CD8-positive, alpha-beta memory T cell (primary cell): ENCODE data around the gene MAGOHB. TPM values are rescaled to one million over a fixed set of nuclear protein-coding genes. Genes with fewer than 3 reads are reported as not detected.
"Not testable (repeated sequence)": the region's sequence is repeated elsewhere in the genome, so short reads cannot be mapped to it uniquely, and the experiment has no call there.

Source experiments
- CTCF ChIA-PET: fragments of 350-600 bp; sonication (Branson Sonifier 250); formaldehyde crosslinking; loops from one replicate; lab custom pipeline; 2021; ENCODE audit warnings: antibody characterized with exemption; lab: Charles Lee
- POLR2A ChIA-PET: fragments of 350-600 bp; sonication (Branson Sonifier 250); formaldehyde crosslinking; loops from one replicate; lab custom pipeline; 2021; ENCODE audit warnings: antibody characterized with exemption; lab: Charles Lee
- DNase-seq, 5 donors: peaks; one replicate each; pipeline versions ENCODE4 v3.0.0 to v3.0.0-alpha.2; 2020 to 2022; ENCODE audit warnings: mixed read lengths in 1 of 5
- H3K27ac ChIP-seq: one replicate; pipeline ENCODE4 v1.7.0; 2013; ENCODE audit warnings: low read depth, mild to moderate bottlenecking, low read length, moderate library complexity
- H3K27me3 ChIP-seq: 2 replicates; pipeline ENCODE4 v1.7.0; 2013; ENCODE audit warnings: low read length, mild to moderate bottlenecking; ENCODE audit not compliant: insufficient read depth, poor library complexity, severe bottlenecking
- H3K36me3 ChIP-seq: 2 replicates; pipeline ENCODE4 v1.7.0; 2013; ENCODE audit warnings: mild to moderate bottlenecking, low read length, moderate library complexity; ENCODE audit not compliant: insufficient read depth
- H3K4me1 ChIP-seq: 2 replicates; pipeline ENCODE4 v1.7.0; 2013; ENCODE audit warnings: mild to moderate bottlenecking, low read length, moderate library complexity; ENCODE audit not compliant: insufficient read depth
- H3K4me3 ChIP-seq: 2 replicates; pipeline ENCODE4 v1.7.0; 2013; ENCODE audit warnings: mild to moderate bottlenecking, low read length
- H3K9me3 ChIP-seq: 2 replicates; pipeline ENCODE4 v1.7.0; 2013; ENCODE audit warnings: mild to moderate bottlenecking, low read length
- H3K27ac Mint-ChIP-seq, 8 donors: one replicate each; pipeline ENCODE4 v1.8.0; 2020 to 2021; ENCODE audit warnings: mixed read lengths in 8 of 8, mild to moderate bottlenecking in 6 of 8, inconsistent platforms in 3 of 8, moderate library complexity in 3 of 8
- H3K27me3 Mint-ChIP-seq, 2 donors: one replicate each; pipeline ENCODE4 v1.8.0; 2020 to 2021; ENCODE audit warnings: mixed read lengths in 2 of 2, mild to moderate bottlenecking in 1 of 2, moderate library complexity in 1 of 2
- H3K36me3 Mint-ChIP-seq, 3 donors: one replicate each; pipeline ENCODE4 v1.8.0; 2020 to 2021; ENCODE audit warnings: mixed read lengths in 3 of 3, inconsistent platforms in 1 of 3, mild to moderate bottlenecking in 1 of 3
- H3K4me1 Mint-ChIP-seq, 3 donors: one replicate each; pipeline ENCODE4 v1.8.0; 2020 to 2021; ENCODE audit warnings: mixed read lengths in 3 of 3, inconsistent platforms in 1 of 3, mild to moderate bottlenecking in 1 of 3
- H3K4me3 Mint-ChIP-seq, 7 donors: one replicate each; pipeline ENCODE4 v1.8.0; 2020 to 2021; ENCODE audit warnings: mixed read lengths in 7 of 7, mild to moderate bottlenecking in 6 of 7, moderate library complexity in 4 of 7, inconsistent platforms in 2 of 7
- H3K9me3 Mint-ChIP-seq, 5 donors: one replicate each; pipeline ENCODE4 v1.8.0; 2020 to 2022; ENCODE audit warnings: mixed read lengths in 5 of 5, mild to moderate bottlenecking in 3 of 5, moderate library complexity in 2 of 5, inconsistent platforms in 1 of 5
- polyA plus RNA-seq: library from polyadenylated mRNA; unstranded; fragments of 300-500 nt; fragmentation: Illumina TruSeq; gene quantifications from one replicate; pipeline ENCODE4 v1.2.3, GENCODE V29; 2021
- total RNA-seq, 2 experiments: library from RNA; stranded (reverse); gene quantifications; one replicate each; pipeline ENCODE4 v1.2.3, GENCODE V29; 2021

The MAGOHB gene
- total and polyA plus RNA-seq, 3 experiments from 2014 or later: 59.0 to 138 (median 130) TPM

DNA sequence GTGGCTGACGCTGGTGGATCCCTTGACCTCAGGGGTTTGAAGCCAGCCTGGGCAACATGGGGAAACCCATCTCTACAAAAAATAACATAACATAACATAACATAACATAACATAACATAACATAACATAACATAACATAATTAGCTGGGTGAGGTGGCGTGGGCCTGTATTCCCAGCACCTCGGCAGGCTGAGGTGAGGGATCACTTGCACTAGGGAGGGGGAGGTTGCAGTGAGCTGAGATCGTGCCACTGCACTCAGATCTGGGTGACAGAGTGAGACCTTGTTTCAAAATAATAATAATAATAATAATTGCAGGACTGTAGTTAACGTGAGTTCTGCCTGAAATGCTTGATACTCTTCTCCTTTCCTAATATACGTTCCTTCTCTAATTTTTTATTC lies 1.3 kb downstream of the MAGOHB start:
- Mint-ChIP-seq H3K4me1 (peaks cover 28 to 56% (median 56%) of the 10 kb centered on the region in 3 donors), H3K4me3 (peak overlapping the region; percentile 95 to 100 (median 99)), H3K36me3 (peaks cover 0 to 47% (median 17%) of the 10 kb centered on the region in 3 donors), H3K27me3 (peaks cover 0 to 4% of the 10 kb centered on the region in 2 donors), H3K9me3 (no peaks in the 10 kb centered on the region), H3K27ac (peak overlapping the region; percentile 74 to 100 (median 99))
- no peak for DNase-seq
- peaks cover 7% of the 10 kb centered on the region for H3K36me3 ChIP-seq
- POLR2A ChIA-PET: interaction anchor here (0.8 to 1.0 kb wide), 2 partner anchors 47 to 56 kb away, joined by 3 read pairs; no protein-coding TSS in a partner anchor
- no peaks in the 10 kb centered on the region for H3K27me3 ChIP-seq
- H3K27ac ChIP-seq: no peak overlapping the region
- CTCF ChIA-PET: interaction anchor here (0.7 to 0.8 kb wide), 2 partner anchors 58 to 138 kb away, joined by 3 read pairs; no protein-coding TSS in a partner anchor
- H3K4me3 ChIP-seq: no peak overlapping the region
- no peaks in the 10 kb centered on the region for H3K9me3 ChIP-seq
- H3K4me1 ChIP-seq: peaks cover 17% of the 10 kb centered on the region

DNA sequence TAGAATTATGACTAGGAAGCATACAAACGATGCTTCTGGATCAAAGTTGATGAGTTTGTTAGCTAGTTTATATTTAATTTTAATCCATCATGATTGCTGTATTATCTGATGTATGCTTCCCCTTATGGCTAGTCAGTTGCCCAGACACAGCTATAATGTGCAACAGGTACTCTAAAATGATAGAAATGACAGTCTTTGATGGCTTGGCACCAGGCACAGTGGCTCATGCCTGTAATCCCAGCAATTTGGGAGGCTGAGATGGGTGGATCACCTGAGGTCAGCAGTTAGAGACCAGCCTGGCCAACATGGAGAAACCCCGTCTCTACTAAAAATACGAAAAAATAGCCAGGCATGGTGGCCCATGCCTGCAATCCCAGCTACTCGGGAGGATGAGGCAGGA lies 2.2 kb downstream of the MAGOHB start:
- H3K4me3 ChIP-seq, H3K27me3 Mint-ChIP-seq, H3K9me3 ChIP-seq, H3K27ac ChIP-seq, DNase-seq, H3K9me3 Mint-ChIP-seq, H3K27me3 ChIP-seq: not testable (repeated sequence)
- H3K4me1 Mint-ChIP-seq: peaks cover 28 to 58% (median 56%) of the 10 kb centered on the region in 3 donors
- Histone ChIP-seq H3K36me3 (peaks cover 10% of the 10 kb centered on the region), H3K4me1 (peaks cover 17% of the 10 kb centered on the region)
- H3K4me3 Mint-ChIP-seq: peak overlapping the region in 2 of 7 donors; percentile 11 to 99
- H3K27ac Mint-ChIP-seq: peak overlapping the region in 5 of 8 donors; percentile 17 to 99 (median 38)
- ChIA-PET CTCF (interaction anchor here (0.8 kb wide), 1 partner anchor 139 kb away, joined by 3 read pairs; no protein-coding TSS in a partner anchor), POLR2A (interaction anchor here (0.6 to 1.2 kb wide), 5 partner anchors 20 to 61 kb away, joined by 3 to 4 read pairs (median 3); no protein-coding TSS in a partner anchor)
- H3K36me3 Mint-ChIP-seq: peaks cover 0 to 53% (median 18%) of the 10 kb centered on the region in 3 donors

DNA sequence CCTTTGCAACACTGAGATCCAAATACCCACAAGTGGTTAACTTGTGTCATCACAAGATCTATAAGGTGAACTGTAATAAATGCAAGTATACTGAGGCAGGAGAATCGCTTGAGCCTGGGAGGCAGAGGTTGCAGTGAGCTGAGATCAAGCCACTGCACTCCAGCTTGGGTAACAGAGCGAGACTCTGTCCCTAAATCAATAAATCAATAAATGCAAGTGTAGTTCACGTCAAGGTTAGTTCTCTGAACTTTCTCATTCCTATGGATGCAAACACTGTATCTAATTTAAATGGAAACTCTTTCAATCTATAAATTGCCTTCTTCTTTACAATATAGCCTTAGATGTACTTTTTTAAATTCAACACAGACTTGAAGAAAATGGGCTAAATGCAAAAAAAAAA lies 3.2 kb downstream of the MAGOHB start:
- peaks cover 0 to 62% (median 21%) of the 10 kb centered on the region in 3 donors for H3K36me3 Mint-ChIP-seq
- Histone ChIP-seq H3K9me3 (no peaks in the 10 kb centered on the region), H3K4me1 (peaks cover 17% of the 10 kb centered on the region), H3K27me3 (no peaks in the 10 kb centered on the region), H3K27ac (no peak overlapping the region), H3K36me3 (peaks cover 10% of the 10 kb centered on the region), H3K4me3 (no peak overlapping the region)
- no peak overlapping the region for H3K4me3 Mint-ChIP-seq
- H3K27ac Mint-ChIP-seq: peak overlapping the region in 2 of 8 donors; percentile 0 to 19
- POLR2A ChIA-PET: interaction anchor here (1.1 to 1.2 kb wide), 2 partner anchors 21 to 62 kb away, joined by 3 to 4 read pairs; no protein-coding TSS in a partner anchor
- no peaks in the 10 kb centered on the region for H3K9me3 Mint-ChIP-seq
- CTCF ChIA-PET: no interaction called here
- peaks cover 28 to 58% (median 56%) of the 10 kb centered on the region in 3 donors for H3K4me1 Mint-ChIP-seq
- H3K27me3 Mint-ChIP-seq: peaks cover 0 to 4% of the 10 kb centered on the region in 2 donors
- no peak for DNase-seq

DNA sequence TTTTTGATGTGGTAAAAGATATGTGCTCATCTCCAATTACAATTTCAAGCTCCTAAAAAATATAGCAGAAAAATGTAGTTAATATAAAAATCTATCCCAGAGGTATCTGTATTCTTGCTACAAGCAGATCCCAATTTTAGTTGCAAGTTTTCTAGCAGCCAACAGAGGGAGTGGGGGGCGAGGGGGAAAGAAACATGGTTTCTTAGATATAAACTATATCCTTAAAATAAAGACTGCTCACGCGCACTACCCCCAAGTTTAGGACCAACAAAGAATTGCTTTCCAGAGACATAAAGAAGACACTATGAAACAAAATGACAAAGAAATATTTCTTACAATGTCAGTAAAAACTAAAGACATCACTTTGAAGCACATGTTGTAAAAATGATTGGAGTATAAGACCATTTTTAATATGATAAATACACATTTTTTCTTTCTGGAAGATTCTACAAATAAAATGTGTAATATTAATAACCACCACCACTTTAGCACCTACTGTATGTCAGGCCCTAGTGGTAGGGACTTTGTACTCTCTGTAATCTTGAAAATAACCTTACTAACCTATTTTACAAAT lies 5.4 kb downstream of the MAGOHB start:
- Mint-ChIP-seq H3K36me3 (peaks cover 0 to 68% (median 24%) of the 10 kb centered on the region in 3 donors), H3K4me1 (peaks cover 18 to 52% (median 51%) of the 10 kb centered on the region in 3 donors), H3K4me3 (no peak overlapping the region), H3K9me3 (no peaks in the 10 kb centered on the region), H3K27ac (peak overlapping the region in 2 of 8 donors; percentile 15 to 32), H3K27me3 (no peaks in the 10 kb centered on the region)
- no peaks in the 10 kb centered on the region for H3K27me3 ChIP-seq
- H3K36me3 ChIP-seq: peaks cover 10% of the 10 kb centered on the region
- H3K9me3 ChIP-seq: no peaks in the 10 kb centered on the region
- H3K27ac ChIP-seq: no peak overlapping the region
- no peak overlapping the region for H3K4me3 ChIP-seq
- peaks cover 13% of the 10 kb centered on the region for H3K4me1 ChIP-seq
- POLR2A ChIA-PET: interaction anchor here (1.4 kb wide), 1 partner anchor 394 kb away, joined by 6 read pairs; no protein-coding TSS in a partner anchor
- CTCF ChIA-PET: interaction anchor here (0.9 to 1.0 kb wide), 2 partner anchors 52 to 67 kb away, joined by 3 read pairs; no protein-coding TSS in a partner anchor
- DNase-seq: peak in 1 of 5 donors; percentile 10

DNA sequence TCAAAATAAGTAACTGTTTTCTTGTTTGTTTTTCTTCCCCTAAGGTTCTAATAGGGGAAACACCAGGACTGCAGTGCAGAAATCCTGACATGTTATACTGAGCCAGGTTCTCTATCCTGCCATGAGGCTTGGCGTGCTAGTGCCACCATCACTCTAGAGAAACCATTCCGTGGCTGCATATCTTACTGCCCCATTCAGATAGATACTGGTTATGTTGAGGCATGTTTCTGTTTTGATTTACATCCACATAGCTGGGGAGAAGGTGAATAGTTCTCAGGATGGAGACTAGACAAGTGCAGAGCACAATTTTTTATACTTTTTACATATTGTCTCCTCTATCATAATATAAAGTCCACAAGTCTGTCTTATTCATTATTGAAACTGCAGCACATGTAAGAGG lies 11.5 kb downstream of the MAGOHB start:
- H3K4me3 Mint-ChIP-seq: peak overlapping the region in 6 of 7 donors; percentile 41 to 83 (median 66)
- Histone ChIP-seq H3K27ac (no peak overlapping the region), H3K9me3 (no peaks in the 10 kb centered on the region), H3K4me1 (peaks cover 15% of the 10 kb centered on the region), H3K4me3 (no peak overlapping the region), H3K36me3 (peaks cover 1% of the 10 kb centered on the region), H3K27me3 (no peaks in the 10 kb centered on the region)
- peaks cover 0 to 60% (median 9%) of the 10 kb centered on the region in 3 donors for H3K36me3 Mint-ChIP-seq
- POLR2A ChIA-PET: interaction anchor here (2.2 kb wide), 1 partner anchor 12 kb away, joined by 12 read pairs; the partner anchor contains the start of gene MAGOHB
- peak overlapping the region in 5 of 8 donors; percentile 26 to 86 (median 40) for H3K27ac Mint-ChIP-seq
- DNase-seq: no peak
- CTCF ChIA-PET: no interaction called here
- no peaks in the 10 kb centered on the region for H3K9me3 Mint-ChIP-seq
- H3K27me3 Mint-ChIP-seq: no peaks in the 10 kb centered on the region
- peaks cover 24 to 40% (median 34%) of the 10 kb centered on the region in 3 donors for H3K4me1 Mint-ChIP-seq

DNA sequence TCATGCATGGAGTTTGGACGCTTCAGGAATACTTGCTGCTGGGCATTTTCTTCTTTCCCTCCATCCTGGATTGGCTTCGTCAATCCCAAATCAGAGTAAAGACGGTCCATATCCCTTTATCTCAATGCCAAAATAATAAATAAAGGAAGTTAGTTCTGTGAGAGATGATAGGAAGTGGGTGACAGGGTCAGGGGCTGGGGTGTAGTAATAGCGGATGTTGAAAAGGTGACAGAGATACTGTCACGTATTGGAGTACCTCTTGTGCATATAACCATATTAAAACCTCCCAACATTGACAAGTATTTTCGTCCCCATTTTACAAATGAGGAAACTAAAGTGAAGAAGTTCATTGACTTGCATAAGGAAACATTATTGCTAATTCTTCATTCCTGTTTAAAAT lies 12.4 kb downstream of the MAGOHB start:
- Histone ChIP-seq H3K36me3 (no peaks in the 10 kb centered on the region), H3K27me3 (no peaks in the 10 kb centered on the region), H3K4me1 (peaks cover 15% of the 10 kb centered on the region), H3K27ac (no peak overlapping the region), H3K4me3 (no peak overlapping the region), H3K9me3 (no peaks in the 10 kb centered on the region)
- ChIA-PET POLR2A (no interaction called here), CTCF (no interaction called here)
- Mint-ChIP-seq H3K9me3 (no peaks in the 10 kb centered on the region), H3K4me3 (peak overlapping the region; percentile 16 to 83 (median 60)), H3K27ac (peak overlapping the region; percentile 17 to 86 (median 59)), H3K27me3 (no peaks in the 10 kb centered on the region), H3K36me3 (peaks cover 3 to 61% (median 9%) of the 10 kb centered on the region in 3 donors), H3K4me1 (peaks cover 28 to 46% (median 34%) of the 10 kb centered on the region in 3 donors)
- DNase-seq: peak in 1 of 5 donors; percentile 46

DNA sequence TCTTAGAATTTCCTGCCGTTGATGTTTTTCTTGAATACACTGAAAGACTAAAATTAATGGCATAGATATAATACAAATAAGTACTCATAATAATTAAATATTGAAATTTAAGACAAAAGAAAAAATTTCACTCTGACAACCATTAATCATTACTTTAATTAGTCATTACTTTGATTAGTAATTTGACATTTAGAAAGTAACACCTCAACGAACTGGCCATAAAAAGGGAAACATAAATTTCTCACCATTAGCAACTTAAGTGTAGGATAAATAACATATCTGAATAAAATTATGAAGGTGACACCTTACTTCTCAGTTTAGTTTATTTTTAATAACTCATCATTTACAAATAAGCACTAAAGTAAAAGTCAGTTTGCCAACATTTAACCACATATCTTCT lies 17.5 kb downstream of the MAGOHB start:
- Histone ChIP-seq H3K4me3 (no peak overlapping the region), H3K27me3 (no peaks in the 10 kb centered on the region), H3K27ac (no peak overlapping the region), H3K9me3 (no peaks in the 10 kb centered on the region), H3K4me1 (peaks cover 3% of the 10 kb centered on the region), H3K36me3 (peaks cover 5% of the 10 kb centered on the region)
- Mint-ChIP-seq H3K27ac (peak overlapping the region in 5 of 8 donors; percentile 32 to 83 (median 61)), H3K27me3 (no peaks in the 10 kb centered on the region), H3K9me3 (no peaks in the 10 kb centered on the region), H3K4me3 (peak overlapping the region; percentile 1 to 91 (median 73)), H3K36me3 (peaks cover 3 to 63% (median 11%) of the 10 kb centered on the region in 3 donors), H3K4me1 (peaks cover 4 to 50% (median 11%) of the 10 kb centered on the region in 3 donors)
- no peak for DNase-seq
- ChIA-PET CTCF (no interaction called here), POLR2A (no interaction called here)

DNA sequence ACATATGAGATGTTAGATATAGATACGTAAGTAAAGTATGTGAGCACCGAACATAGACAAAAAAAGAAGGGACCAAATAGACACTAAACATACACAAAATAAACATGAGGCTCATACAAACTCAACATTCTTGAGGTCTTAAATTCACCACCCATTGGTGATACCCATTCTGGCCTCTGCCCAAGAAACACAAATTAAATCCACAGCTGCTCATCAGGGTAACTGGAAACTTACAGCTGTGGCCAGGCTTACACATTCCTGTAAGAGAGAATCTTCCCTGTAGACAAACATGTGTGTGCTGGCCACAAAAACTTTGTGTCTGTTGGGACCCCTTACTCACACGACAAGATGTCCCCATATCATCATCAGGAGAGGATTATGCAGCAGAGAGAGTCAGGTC lies 22.4 kb downstream of the MAGOHB start:
- no peak for DNase-seq
- no peaks in the 10 kb centered on the region for H3K27me3 ChIP-seq
- H3K27me3 Mint-ChIP-seq: no peaks in the 10 kb centered on the region
- H3K4me3 Mint-ChIP-seq: peak overlapping the region in 1 of 7 donors; percentile 24
- H3K36me3 ChIP-seq: peaks cover 7% of the 10 kb centered on the region
- H3K9me3 ChIP-seq: no peaks in the 10 kb centered on the region
- H3K27ac ChIP-seq: no peak overlapping the region
- no peaks in the 10 kb centered on the region for H3K4me1 ChIP-seq
- H3K9me3 Mint-ChIP-seq: no peaks in the 10 kb centered on the region
- H3K27ac Mint-ChIP-seq: no peak overlapping the region
- POLR2A ChIA-PET: no interaction called here
- no peak overlapping the region for H3K4me3 ChIP-seq
- H3K4me1 Mint-ChIP-seq: peaks cover 0 to 45% (median under 1%) of the 10 kb centered on the region in 3 donors
- CTCF ChIA-PET: no interaction called here
- peaks cover 5 to 63% (median 22%) of the 10 kb centered on the region in 3 donors for H3K36me3 Mint-ChIP-seq
